Activated T-cell treated with anti-CD3 and anti-CD28 coated beads for 48 hours (primary cell): ENCODE measurements around the gene PAN2.

Experiments used
- DNase-seq: peaks from one replicate; pipeline ENCODE4 v3.0.0-alpha.2; 2020; ENCODE audit warnings: low read depth

PAN2 gene

GRCh38 chr12:56271031-56271430 lies 62.8 kb downstream of the PAN2 start:
- DNase-seq: no peak

DNA sequence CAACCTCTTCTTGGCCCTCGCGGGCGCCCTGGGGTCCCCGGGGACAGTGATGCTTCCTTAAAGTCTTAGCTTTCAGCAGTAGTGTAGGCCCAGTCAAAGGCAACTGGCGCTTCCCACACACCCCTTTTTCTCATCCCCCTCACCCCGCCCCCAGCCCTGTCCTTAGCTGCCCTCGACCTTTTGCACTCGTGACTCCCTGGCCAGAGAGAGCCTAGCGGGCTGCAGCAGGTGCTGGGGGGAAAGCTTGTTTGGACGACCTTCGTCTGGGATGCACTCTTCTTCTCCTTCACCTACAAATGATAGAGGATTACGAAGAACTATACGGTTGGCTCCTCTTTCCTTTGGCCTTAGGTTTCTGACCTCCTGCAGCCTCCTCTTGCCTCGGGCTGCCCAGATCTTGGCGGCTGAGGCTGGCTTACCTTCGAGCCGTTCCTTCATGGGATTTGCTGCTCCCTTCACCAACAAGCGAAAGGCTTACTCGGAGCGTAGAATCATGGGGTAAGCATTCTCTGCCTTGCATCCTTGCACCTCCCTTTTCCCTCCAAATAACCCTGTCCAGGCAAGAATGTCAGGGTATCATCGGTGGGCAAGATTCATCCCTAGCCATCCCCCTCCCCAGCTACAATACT lies 66.2 kb downstream of the PAN2 start:
- DNase-seq: no peak

- DNase-seq: peak; percentile 82
These were observed 66.9 kb downstream of the PAN2 start, which contains the start of gene COQ10A for GRCh38 chr12:56266693-56267442. COQ10A (plus strand) TSS chr12:56266942; CDS start chr12:56267119, 177 bp downstream.
